H9 (cell line): ENCODE results near the gene LRRIQ4. TPM values are rescaled to one million over a fixed set of nuclear protein-coding genes. Genes with fewer than 3 reads are reported as not detected.
A peak's percentile ranks its signal among the peaks of the same experiment; 100 is the strongest.

Experiments used
- DNase-seq: peaks from one replicate; pipeline ENCODE4 v3.0.0-alpha.2; 2017
- H2AFZ ChIP-seq: one replicate; pipeline ENCODE4 v1.6.1; 2013; ENCODE audit warnings: mild to moderate bottlenecking, low read length, control low read depth, moderate library complexity
- H2AK5ac ChIP-seq: 2 replicates; pipeline ENCODE4 v1.6.1; 2013; ENCODE audit warnings: low read length, control low read depth, mixed read lengths; ENCODE audit not compliant: insufficient read length
- H2BK120ac ChIP-seq: one replicate; pipeline ENCODE4 v1.6.1; 2013; ENCODE audit warnings: low read depth, mild to moderate bottlenecking, low read length, control low read depth, inconsistent platforms; ENCODE audit not compliant: poor library complexity, severe bottlenecking
- H2BK12ac ChIP-seq: 2 replicates; pipeline ENCODE4 v1.6.1; 2013; ENCODE audit warnings: low read length, control low read depth, mixed read lengths, low read depth; ENCODE audit not compliant: insufficient read length
- H2BK15ac ChIP-seq: 2 replicates; pipeline ENCODE4 v1.6.1; 2013; ENCODE audit warnings: low read depth, low read length, control low read depth
- H2BK20ac ChIP-seq: one replicate; pipeline ENCODE4 v1.6.1; 2013; ENCODE audit warnings: low read depth, mild to moderate bottlenecking, low read length, control low read depth, inconsistent platforms; ENCODE audit not compliant: poor library complexity, severe bottlenecking
- H2BK5ac ChIP-seq: 2 replicates; pipeline ENCODE4 v1.6.1; 2013; ENCODE audit warnings: low read length, control low read depth, mixed read lengths; ENCODE audit not compliant: insufficient read length
- H3K14ac ChIP-seq: 2 replicates; pipeline ENCODE4 v1.6.1; 2013; ENCODE audit warnings: low read length, control low read depth; ENCODE audit not compliant: insufficient read depth
- H3K18ac ChIP-seq: 2 replicates; pipeline ENCODE4 v1.6.1; 2013; ENCODE audit warnings: low read depth, mild to moderate bottlenecking, mixed read lengths, low read length, control low read depth; ENCODE audit not compliant: insufficient read length
- H3K23ac ChIP-seq: 2 replicates; pipeline ENCODE4 v1.6.1; 2013; ENCODE audit warnings: low read length, control low read depth, mixed read lengths, low read depth; ENCODE audit not compliant: insufficient read length
- H3K23me2 ChIP-seq: 2 replicates; pipeline ENCODE4 v1.6.1; 2013; ENCODE audit warnings: low read depth, mild to moderate bottlenecking, mixed read lengths, low read length, control low read depth; ENCODE audit not compliant: insufficient read length, poor library complexity, severe bottlenecking
- H3K27ac ChIP-seq: 2 replicates; pipeline ENCODE4 v1.5.1; 2013; ENCODE audit warnings: low read length, control low read depth, mixed read lengths, low read depth; ENCODE audit not compliant: insufficient read length
- H3K27me3 ChIP-seq: 2 replicates; pipeline ENCODE4 v1.6.1; 2013; ENCODE audit warnings: low read length, control low read depth, inconsistent platforms; ENCODE audit not compliant: insufficient read depth
- H3K4ac ChIP-seq: 2 replicates; pipeline ENCODE4 v1.6.1; 2013; ENCODE audit warnings: low read depth, mild to moderate bottlenecking, control low read depth, inconsistent platforms, low read length, moderate library complexity
- H3K4me1 ChIP-seq: 2 replicates; pipeline ENCODE4 v1.6.1; 2013; ENCODE audit warnings: low read length, control low read depth, inconsistent platforms; ENCODE audit not compliant: insufficient read depth
- H3K4me2 ChIP-seq: 2 replicates; pipeline ENCODE4 v1.6.1; 2013; ENCODE audit warnings: low read length, control low read depth, mixed read lengths; ENCODE audit not compliant: insufficient read length, insufficient read depth
- H3K56ac ChIP-seq: 2 replicates; pipeline ENCODE4 v1.6.1; 2013; ENCODE audit warnings: low read depth, mild to moderate bottlenecking, mixed read lengths, low read length, control low read depth; ENCODE audit not compliant: insufficient read length
- H3K79me1 ChIP-seq: 2 replicates; pipeline ENCODE4 v1.6.1; 2013; ENCODE audit warnings: low read depth, mild to moderate bottlenecking, moderate library complexity, low read length, control low read depth, inconsistent platforms; ENCODE audit not compliant: insufficient read depth, poor library complexity, severe bottlenecking
- H3K79me2 ChIP-seq: 2 replicates; pipeline ENCODE4 v1.6.1; 2013; ENCODE audit warnings: low read length, control low read depth, inconsistent platforms; ENCODE audit not compliant: insufficient read depth
- H3K9ac ChIP-seq: 2 replicates; pipeline ENCODE4 v1.6.1; 2013; ENCODE audit warnings: low read length, control low read depth, mixed read lengths; ENCODE audit not compliant: insufficient read length; ENCODE audit errors: extremely low read depth
- H3K9me3 ChIP-seq: one replicate; pipeline ENCODE4 v1.6.1; 2013; ENCODE audit warnings: low read depth, low read length, inconsistent platforms; ENCODE audit not compliant: control insufficient read depth
- H3T11ph ChIP-seq: one replicate; pipeline ENCODE4 v1.6.1; 2013; ENCODE audit warnings: mild to moderate bottlenecking, low read length, control low read depth, inconsistent platforms
- H4K20me1 ChIP-seq: one replicate; pipeline ENCODE4 v1.6.1; 2013; ENCODE audit not compliant: control insufficient read depth, insufficient read length, insufficient read depth
- H4K5ac ChIP-seq: 2 replicates; pipeline ENCODE4 v1.6.1; 2013; ENCODE audit warnings: low read depth, mild to moderate bottlenecking, mixed read lengths, low read length, control low read depth; ENCODE audit not compliant: insufficient read length
- H4K8ac ChIP-seq: replicated peaks from 2 replicates; pipeline ENCODE4 v1.6.1; 2013; ENCODE audit warnings: low read length, control low read depth, mixed read lengths, low read depth; ENCODE audit not compliant: insufficient read length
- H4K91ac ChIP-seq: 2 replicates; pipeline ENCODE4 v1.6.1; 2013; ENCODE audit warnings: low read depth, mild to moderate bottlenecking, moderate library complexity, mixed read lengths, low read length, control low read depth; ENCODE audit not compliant: insufficient read length
- H3K27ac Mint-ChIP-seq, 3 experiments: 2 replicates in 2 of 3; 3 replicates in 1 of 3; pipeline ENCODE4 v1.8.0; 2020 to 2021; ENCODE audit warnings: mixed read lengths in 3 of 3, mild to moderate bottlenecking in 1 of 3, moderate library complexity in 1 of 3
- H3K27me3 Mint-ChIP-seq: 2 replicates; pipeline ENCODE4 v1.8.0; 2021; ENCODE audit warnings: low read depth, mild to moderate bottlenecking, moderate library complexity, mixed read lengths
- H3K36me3 Mint-ChIP-seq, 3 experiments: 2 replicates in 2 of 3; 3 replicates in 1 of 3; pipeline ENCODE4 v1.8.0; 2020 to 2021; ENCODE audit warnings: low read depth in 3 of 3, mixed read lengths in 3 of 3; ENCODE audit not compliant: insufficient read depth in 1 of 3
- H3K4me1 Mint-ChIP-seq, 2 experiments: 2 replicates each; pipeline ENCODE4 v1.8.0; 2020; ENCODE audit warnings: mixed read lengths in 2 of 2
- H3K4me3 Mint-ChIP-seq, 2 experiments: 2 replicates in 1 of 2; 3 replicates in 1 of 2; pipeline ENCODE4 v1.8.0; 2020 to 2021; ENCODE audit warnings: mild to moderate bottlenecking in 2 of 2, mixed read lengths in 2 of 2, moderate library complexity in 1 of 2
- H3K9me3 Mint-ChIP-seq, 2 experiments: 2 replicates in 1 of 2; 3 replicates in 1 of 2; pipeline ENCODE4 v1.8.0; 2020; ENCODE audit warnings: mild to moderate bottlenecking in 2 of 2, mixed read lengths in 2 of 2, moderate library complexity in 1 of 2
- WGBS: extraction: QIAGEN DNeasy Blood & Tissue Kit; methylation state at CpG from one replicate; pipeline ENCODE4 v1.1.7; 2013; ENCODE audit warnings: missing lambda C conversion rate, low lambda C conversion rate, mixed read lengths; ENCODE audit not compliant: insufficient read length; ENCODE audit errors: extremely low coverage; 5-methylcytosine and 5-hydroxymethylcytosine counted together
- total RNA-seq: library from RNA; stranded (reverse); gene quantifications from 2 replicates; pipeline ENCODE4 v1.2.1, GENCODE V29; 2021
- TF ChIP-seq, protein P1 (sequence below): fragments of 200-600 bp; sonication (generic); conservative IDR thresholded peaks from 3 replicates; pipeline ENCODE4 v1.8.0; 2021; ENCODE audit warnings: antibody characterized with exemption, mild to moderate bottlenecking

LRRIQ4 gene
- total RNA-seq, 1 experiment from 2014 or later, result not detected

DNA sequence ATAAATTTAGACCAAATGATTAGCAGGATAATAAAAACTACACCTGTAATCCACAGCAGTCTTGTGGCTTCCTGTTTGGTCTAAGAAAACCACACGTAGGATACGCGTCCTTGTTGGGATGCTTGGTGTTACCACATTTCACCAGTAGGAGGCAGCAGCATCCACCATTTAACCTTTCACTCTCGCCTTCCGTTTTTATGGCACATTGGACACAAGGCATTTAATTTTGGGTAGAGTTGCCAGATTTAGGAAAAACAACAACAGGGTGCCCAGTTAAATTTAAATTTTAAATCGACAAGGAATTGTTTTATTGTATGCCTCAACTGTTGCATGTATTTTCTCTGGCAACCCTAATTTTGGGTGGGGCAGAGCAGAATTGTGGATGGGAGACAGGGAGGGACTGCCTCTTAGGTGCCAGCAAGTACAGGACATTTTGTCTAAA lies 50.8 kb downstream of the LRRIQ4 start:
- no peaks in the 10 kb centered on the region for H3K79me1 ChIP-seq
- peaks cover 3% of the 10 kb centered on the region; the same call in 1 of the 2 replicates for H3K4me1 ChIP-seq
- no peak overlapping the region for H2BK20ac ChIP-seq
- H3K14ac ChIP-seq, result no peak overlapping the region
- no peaks in the 10 kb centered on the region for H3K27me3 ChIP-seq
- no peaks in the 10 kb centered on the region for H4K20me1 ChIP-seq
- no peak overlapping the region for H2BK5ac ChIP-seq
- no peak overlapping the region for H2BK15ac ChIP-seq
- H3K9ac ChIP-seq, result no peak overlapping the region
- no peak overlapping the region for H3K56ac ChIP-seq
- no peak overlapping the region for H2AK5ac ChIP-seq
- DNase-seq, result peak; percentile 69
- H4K91ac ChIP-seq, result no peak overlapping the region
- no peak overlapping the region for H2BK12ac ChIP-seq
- Mint-ChIP-seq H3K9me3 (no peaks in the 10 kb centered on the region; a peak in 1 of 5 replicates), H3K36me3 (no peaks in the 10 kb centered on the region), H3K4me3 (no peak overlapping the region), H3K27me3 (no peaks in the 10 kb centered on the region), H3K4me1 (peaks cover 7 to 8% of the 10 kb centered on the region in 2 experiments), H3K27ac (no peak overlapping the region)
- H3K23me2 ChIP-seq, result no peaks in the 10 kb centered on the region
- no peak overlapping the region for H3K4me2 ChIP-seq
- H2AFZ ChIP-seq, result no peak overlapping the region
- TF ChIP-seq, protein P1, sequence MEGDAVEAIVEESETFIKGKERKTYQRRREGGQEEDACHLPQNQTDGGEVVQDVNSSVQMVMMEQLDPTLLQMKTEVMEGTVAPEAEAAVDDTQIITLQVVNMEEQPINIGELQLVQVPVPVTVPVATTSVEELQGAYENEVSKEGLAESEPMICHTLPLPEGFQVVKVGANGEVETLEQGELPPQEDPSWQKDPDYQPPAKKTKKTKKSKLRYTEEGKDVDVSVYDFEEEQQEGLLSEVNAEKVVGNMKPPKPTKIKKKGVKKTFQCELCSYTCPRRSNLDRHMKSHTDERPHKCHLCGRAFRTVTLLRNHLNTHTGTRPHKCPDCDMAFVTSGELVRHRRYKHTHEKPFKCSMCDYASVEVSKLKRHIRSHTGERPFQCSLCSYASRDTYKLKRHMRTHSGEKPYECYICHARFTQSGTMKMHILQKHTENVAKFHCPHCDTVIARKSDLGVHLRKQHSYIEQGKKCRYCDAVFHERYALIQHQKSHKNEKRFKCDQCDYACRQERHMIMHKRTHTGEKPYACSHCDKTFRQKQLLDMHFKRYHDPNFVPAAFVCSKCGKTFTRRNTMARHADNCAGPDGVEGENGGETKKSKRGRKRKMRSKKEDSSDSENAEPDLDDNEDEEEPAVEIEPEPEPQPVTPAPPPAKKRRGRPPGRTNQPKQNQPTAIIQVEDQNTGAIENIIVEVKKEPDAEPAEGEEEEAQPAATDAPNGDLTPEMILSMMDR, result peak; percentile 94
- no peak overlapping the region for H2BK120ac ChIP-seq
- no peaks in the 10 kb centered on the region for H3K79me2 ChIP-seq
- no peak overlapping the region for H4K5ac ChIP-seq
- no peak overlapping the region for H3T11ph ChIP-seq
- no peak overlapping the region for H4K8ac ChIP-seq
- no peak overlapping the region for H3K18ac ChIP-seq
- H3K23ac ChIP-seq, result no peak overlapping the region
- no peak overlapping the region for H3K4ac ChIP-seq
- no peaks in the 10 kb centered on the region for H3K9me3 ChIP-seq
- no peak overlapping the region for H3K27ac ChIP-seq
- no CpG with 5 or more reads among the region's 6 CpGs for WGBS
